CD4-positive, alpha-beta T cell (primary cell): ENCODE measurements around the gene MPPED1. TPM values are rescaled to one million over a fixed set of nuclear protein-coding genes. Genes with fewer than 3 reads are reported as not detected.

Source experiments
- ATAC-seq: fragments of 200-7000 bp; cut with Tn5 transposase; one replicate; pipeline ENCODE4 v1.10.0; 2022; ENCODE audit warnings: mild to moderate bottlenecking; ENCODE audit not compliant: poor library complexity
- CTCF ChIA-PET: fragments of 350-600 bp; sonication (Branson Sonifier 250); formaldehyde crosslinking; loops from one replicate; lab custom pipeline; 2021; ENCODE audit warnings: antibody characterized with exemption, inconsistent platforms; lab: Charles Lee
- POLR2A ChIA-PET: fragments of 350-600 bp; sonication (Branson Sonifier 250); formaldehyde crosslinking; loops from one replicate; lab custom pipeline; 2021; ENCODE audit warnings: antibody characterized with exemption, inconsistent platforms; lab: Charles Lee
- DNase-seq, 14 experiments: peaks; one replicate each; pipeline ENCODE4 v3.0.0-alpha.2; 2013 to 2020; ENCODE audit warnings: mixed read lengths in 2 of 14
- H3K27ac ChIP-seq, 2 donors: one replicate each; pipeline versions ENCODE4 v1.5.1 to v1.7.0; 2013; ENCODE audit warnings: low read length in 2 of 2, low read depth in 1 of 2, mild to moderate bottlenecking in 1 of 2
- H3K27me3 ChIP-seq, 2 experiments: 1 replicate in 1 of 2; 2 replicates in 1 of 2; pipeline versions ENCODE4 v1.6.1 to v1.7.0; 2013; ENCODE audit warnings: low read length in 2 of 2, control low read depth in 1 of 2, mild to moderate bottlenecking in 1 of 2, moderate library complexity in 1 of 2; ENCODE audit not compliant: insufficient read depth in 2 of 2, control insufficient read depth in 1 of 2
- H3K36me3 ChIP-seq: one replicate; pipeline ENCODE4 v1.6.1; 2013; ENCODE audit warnings: low read length, control low read depth; ENCODE audit not compliant: insufficient read depth
- H3K4me1 ChIP-seq: one replicate; pipeline ENCODE4 v1.6.1; 2013; ENCODE audit warnings: low read length, control low read depth; ENCODE audit not compliant: insufficient read depth
- H3K4me3 ChIP-seq: one replicate; pipeline ENCODE4 v1.5.1; 2013; ENCODE audit warnings: mild to moderate bottlenecking, low read length, moderate library complexity
- H3K9me3 ChIP-seq, 2 experiments: 1 replicate in 1 of 2; 2 replicates in 1 of 2; pipeline versions ENCODE4 v1.6.1 to v1.7.0; 2013; ENCODE audit warnings: low read length in 2 of 2, mild to moderate bottlenecking in 2 of 2, control low read depth in 1 of 2, moderate library complexity in 1 of 2; ENCODE audit not compliant: control insufficient read depth in 1 of 2, insufficient read depth in 1 of 2
- H3K27ac Mint-ChIP-seq: one replicate; pipeline ENCODE4 v1.8.0; 2020; ENCODE audit warnings: mixed read lengths
- H3K27me3 Mint-ChIP-seq: one replicate; pipeline ENCODE4 v1.8.0; 2021; ENCODE audit warnings: mixed read lengths
- H3K36me3 Mint-ChIP-seq: one replicate; pipeline ENCODE4 v1.8.0; 2021; ENCODE audit warnings: low read depth, mixed read lengths
- H3K4me1 Mint-ChIP-seq: one replicate; pipeline ENCODE4 v1.8.0; 2021; ENCODE audit warnings: low read depth, mixed read lengths
- H3K4me3 Mint-ChIP-seq: one replicate; pipeline ENCODE4 v1.8.0; 2020; ENCODE audit warnings: mild to moderate bottlenecking, mixed read lengths
- H3K9me3 Mint-ChIP-seq: one replicate; pipeline ENCODE4 v1.8.0; 2020; ENCODE audit warnings: mixed read lengths
- CTCF ChIP-seq: fragments of 200-600 bp; IDR thresholded peaks from one replicate; pipeline ENCODE4 v1.8.0; 2022; ENCODE audit warnings: antibody characterized with exemption, mild to moderate bottlenecking
- intact Hi-C, 2 experiments: fragments of 100-400 bp; cut with DNase I in 1 of 2; cut with micrococcal nuclease in 1 of 2; formaldehyde crosslinking; loops; one replicate each; pipeline versions ENCODE4 v1.15.1 to v1.9.0; 2023 to 2025; cut with DNase I, micrococcal nuclease
- total RNA-seq, 174 experiments: library from RNA in 2 of 174; stranded (reverse) in 2 of 174; gene quantifications; one replicate each; pipeline ENCODE4 v1.2.3 and lab custom pipeline; 2021 to 2026

Gene MPPED1
- total RNA-seq, 2 experiments from 2014 or later = not detected

GRCh38 chr22:43532301-43533155, 120.7 kb downstream of the MPPED1 start:
- Histone ChIP-seq H3K9me3 (peaks cover 0 to 5% of the 10 kb centered on the region in 2 experiments), H3K27ac (no peak overlapping the region), H3K27me3 (peaks cover 2 to 4% of the 10 kb centered on the region in 2 experiments), H3K4me1 (no peaks in the 10 kb centered on the region), H3K36me3 (no peaks in the 10 kb centered on the region), H3K4me3 (no peak overlapping the region)
- POLR2A ChIA-PET = no interaction called here
- no peak for TF ChIP-seq CTCF
- Mint-ChIP-seq H3K9me3 (no peaks in the 10 kb centered on the region), H3K27ac (no peak overlapping the region), H3K36me3 (no peaks in the 10 kb centered on the region), H3K27me3 (peaks cover 9% of the 10 kb centered on the region), H3K4me1 (no peaks in the 10 kb centered on the region), H3K4me3 (no peak overlapping the region)
- intact Hi-C loops = no loop called here
- DNase-seq = no peak
- no peak for ATAC-seq
- CTCF ChIA-PET = interaction anchor here (0.7 kb wide), 1 partner anchor 413 kb away, joined by 3 read pairs; no protein-coding TSS in a partner anchor

GRCh38 chr22:43533156-43533530, 121.3 kb downstream of the MPPED1 start:
- intact Hi-C loops = no loop called here
- Mint-ChIP-seq H3K27me3 (peaks cover 13% of the 10 kb centered on the region), H3K4me3 (no peak overlapping the region), H3K9me3 (no peaks in the 10 kb centered on the region), H3K36me3 (no peaks in the 10 kb centered on the region), H3K4me1 (no peaks in the 10 kb centered on the region), H3K27ac (no peak overlapping the region)
- ChIA-PET CTCF (interaction anchor here (0.7 kb wide), 1 partner anchor 412 kb away, joined by 3 read pairs; no protein-coding TSS in a partner anchor), POLR2A (no interaction called here)
- Histone ChIP-seq H3K36me3 (no peaks in the 10 kb centered on the region), H3K4me1 (no peaks in the 10 kb centered on the region), H3K27ac (no peak overlapping the region), H3K9me3 (peaks cover 0 to 5% of the 10 kb centered on the region in 2 experiments), H3K27me3 (peaks cover 0 to 2% of the 10 kb centered on the region in 2 experiments), H3K4me3 (no peak overlapping the region)
- ATAC-seq = no peak
- no peak for TF ChIP-seq CTCF
- DNase-seq = no peak

GRCh38 chr22:43533656-43534428, 122.0 kb downstream of the MPPED1 start:
- CTCF ChIA-PET = no interaction called here
- no peaks in the 10 kb centered on the region for H3K9me3 Mint-ChIP-seq
- no peak for TF ChIP-seq CTCF
- no peak for DNase-seq
- H3K9me3 ChIP-seq = peaks cover 0 to 5% of the 10 kb centered on the region in 2 experiments
- H3K27ac ChIP-seq = no peak overlapping the region
- H3K4me3 ChIP-seq = no peak overlapping the region
- no peak overlapping the region for H3K27ac Mint-ChIP-seq
- POLR2A ChIA-PET = no interaction called here
- H3K4me3 Mint-ChIP-seq = no peak overlapping the region
- no peaks in the 10 kb centered on the region for H3K36me3 Mint-ChIP-seq
- H3K36me3 ChIP-seq = no peaks in the 10 kb centered on the region
- peaks cover 13% of the 10 kb centered on the region for H3K27me3 Mint-ChIP-seq
- intact Hi-C loops = no loop called here
- no peak for ATAC-seq
- peaks cover 0 to 2% of the 10 kb centered on the region in 2 experiments for H3K27me3 ChIP-seq
- no peaks in the 10 kb centered on the region for H3K4me1 Mint-ChIP-seq
- no peaks in the 10 kb centered on the region for H3K4me1 ChIP-seq
